Suprapubic skin (tissue), 4 donors: ENCODE results near the gene RBP3.

Experiments used
- CTCF ChIP-seq, 2 donors: fragments of 200-600 bp in 1 of 2; fragments of 450-650 bp in 1 of 2; sonication (generic) in 1 of 2; IDR thresholded peaks; one replicate each; pipeline ENCODE4 v1.5.1; 2016 to 2019; ENCODE audit warnings: antibody characterized with exemption in 2 of 2, mild to moderate bottlenecking in 1 of 2, moderate library complexity in 1 of 2
- EP300 ChIP-seq: sonication (generic); formaldehyde crosslinking; IDR thresholded peaks from one replicate; pipeline ENCODE4 v1.6.1; 2017; ENCODE audit warnings: antibody characterized with exemption
- POLR2A ChIP-seq, 2 donors: fragments of 450-650 bp; IDR thresholded peaks; one replicate each; pipeline ENCODE4 v1.6.1; 2017; ENCODE audit warnings: antibody characterized with exemption in 2 of 2, mild to moderate bottlenecking in 2 of 2, moderate library complexity in 2 of 2
- POLR2AphosphoS5 ChIP-seq, 3 donors: sonication (generic); formaldehyde crosslinking; IDR thresholded peaks; one replicate each; pipeline ENCODE4 v1.6.1; 2017; ENCODE audit warnings: antibody characterized with exemption in 3 of 3

- TF ChIP-seq CTCF (IDR thresholded peaks at IDR 0.05) (no peak), EP300 (no peak), POLR2AphosphoS5 (IDR thresholded peaks at IDR 0.05) (no peak), POLR2A (IDR thresholded peaks at IDR 0.05) (no peak)
These were observed 9.7 kb downstream of the RBP3 start for GRCh38 chr10:47357911-47358310.
